Hematopoietic multipotent progenitor cell treated with erythropoietin and hydrocortisone succinate and interleukin-3 and kit ligand, for 8 days (in vitro differentiated cells): ENCODE results near the gene TRAP1.
A peak's percentile ranks its signal among the peaks of the same experiment; 100 is the strongest.
"Not testable (repeated sequence)": the region's sequence is repeated elsewhere in the genome, so short reads cannot be mapped to it uniquely, and the experiment has no call there.

ENCODE experiments used
- DNase-seq: peaks from one replicate; pipeline ENCODE4 v3.0.0-alpha.2; 2015

TRAP1 gene

GRCh38 chr16:3735541-3735940, 18.2 kb upstream of the TRAP1 start:
- DNase-seq: no peak

GRCh38 chr16:3734758-3735221, 17.5 kb upstream of the TRAP1 start:
- DNase-seq: no peak

GRCh38 chr16:3734084-3734757, 16.9 kb upstream of the TRAP1 start:
- DNase-seq: no peak

- no peak for DNase-seq
Measured at GRCh38 chr16:3732171-3732570, 14.8 kb upstream of the TRAP1 start.

- no peak for DNase-seq
Measured at GRCh38 chr16:3731126-3731935, 14.0 kb upstream of the TRAP1 start.

- no peak for DNase-seq
Measured at GRCh38 chr16:3730161-3731125, 13.1 kb upstream of the TRAP1 start.

GRCh38 chr16:3729161-3730112, 12.1 kb upstream of the TRAP1 start:
- DNase-seq: no peak

- no peak for DNase-seq
Measured at GRCh38 chr16:3728424-3729160, 11.3 kb upstream of the TRAP1 start.

- DNase-seq: no peak
Measured at GRCh38 chr16:3727806-3728381, 10.6 kb upstream of the TRAP1 start.

GRCh38 chr16:3726021-3726687, 8.8 kb upstream of the TRAP1 start:
- no peak for DNase-seq

GRCh38 chr16:3725276-3725675, 8.0 kb upstream of the TRAP1 start:
- DNase-seq: no peak

- DNase-seq: no peak
Measured at GRCh38 chr16:3722508-3722907, 5.2 kb upstream of the TRAP1 start.

- no peak for DNase-seq
Measured at GRCh38 chr16:3720418-3720817, 3.1 kb upstream of the TRAP1 start.

- peak; percentile 19 for DNase-seq
Measured at GRCh38 chr16:3718628-3719027, 1.3 kb upstream of the TRAP1 start.

GRCh38 chr16:3718019-3718391, 681 bp upstream of the TRAP1 start:
- DNase-seq: peak; percentile 38

- DNase-seq: peak; percentile 64
Measured at GRCh38 chr16:3716831-3717234, 491 bp downstream of the TRAP1 start.

GRCh38 chr16:3715430-3715829, 1.9 kb downstream of the TRAP1 start:
- DNase-seq: no peak

- not testable (repeated sequence) for DNase-seq
Measured at GRCh38 chr16:3714378-3714777, 2.9 kb downstream of the TRAP1 start.

- no peak for DNase-seq
Measured at GRCh38 chr16:3713587-3714242, 3.6 kb downstream of the TRAP1 start.
